Stimulated activated CD8-positive, alpha-beta memory T cell treated with anti-CD3 and anti-CD28 coated beads, Interleukin-4, amount 100 ng/mL, for 4 hours (primary cell): Measurements from ENCODE around the gene NOBOX.
"Not testable (repeated sequence)": the region's sequence is repeated elsewhere in the genome, so short reads cannot be mapped to it uniquely, and the experiment has no call there.

Experiments
- DNase-seq, 2 donors: peaks; one replicate each; pipeline ENCODE4 v3.0.0-alpha.2; 2020; ENCODE audit warnings: low read depth in 2 of 2, low spot score in 1 of 2

The NOBOX gene

GRCh38 chr7:144403649-144404061 lies at the start of gene NOBOX:
NOBOX (minus strand) TSS chr7:144403693.
- no peak for DNase-seq

DNA sequence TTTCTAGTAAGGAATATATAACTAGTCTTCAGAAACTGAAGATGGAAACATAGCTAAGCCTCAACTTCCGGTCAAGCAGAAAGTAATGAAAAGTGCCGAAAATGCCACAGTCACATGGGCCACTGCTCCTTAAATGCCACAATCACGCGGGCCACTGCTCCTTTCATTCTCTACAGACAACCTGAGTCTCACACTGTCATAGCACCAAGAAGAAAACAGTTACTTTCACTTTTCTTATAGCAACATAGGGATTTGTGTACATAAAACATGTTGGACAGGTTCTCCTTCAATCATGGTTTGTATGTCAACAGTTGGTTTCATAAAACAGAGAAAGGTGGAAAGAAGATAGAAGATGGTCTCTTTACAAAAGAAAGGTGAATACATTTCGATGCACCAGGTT lies 48.6 kb upstream of the NOBOX start:
- no peak for DNase-seq

DNA sequence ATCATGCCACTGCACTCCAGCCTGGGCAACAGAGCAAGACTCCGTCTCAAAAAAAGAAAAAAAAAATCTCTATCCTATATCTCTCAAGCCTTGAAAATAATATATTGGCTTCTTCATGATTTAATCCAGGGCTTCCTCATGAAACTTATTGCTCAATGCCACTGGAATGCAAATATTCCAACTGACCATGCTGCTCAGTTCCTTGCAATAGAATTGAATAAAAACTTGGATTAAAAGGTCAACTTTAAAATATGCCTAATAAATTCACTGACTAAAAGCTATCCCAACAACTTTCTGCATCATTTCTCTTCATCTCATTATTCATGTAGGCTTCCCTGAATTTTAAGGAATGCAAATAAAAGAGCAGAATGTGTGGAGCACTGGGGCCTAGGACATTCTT lies 42.1 kb upstream of the NOBOX start:
- no peak for DNase-seq

DNA sequence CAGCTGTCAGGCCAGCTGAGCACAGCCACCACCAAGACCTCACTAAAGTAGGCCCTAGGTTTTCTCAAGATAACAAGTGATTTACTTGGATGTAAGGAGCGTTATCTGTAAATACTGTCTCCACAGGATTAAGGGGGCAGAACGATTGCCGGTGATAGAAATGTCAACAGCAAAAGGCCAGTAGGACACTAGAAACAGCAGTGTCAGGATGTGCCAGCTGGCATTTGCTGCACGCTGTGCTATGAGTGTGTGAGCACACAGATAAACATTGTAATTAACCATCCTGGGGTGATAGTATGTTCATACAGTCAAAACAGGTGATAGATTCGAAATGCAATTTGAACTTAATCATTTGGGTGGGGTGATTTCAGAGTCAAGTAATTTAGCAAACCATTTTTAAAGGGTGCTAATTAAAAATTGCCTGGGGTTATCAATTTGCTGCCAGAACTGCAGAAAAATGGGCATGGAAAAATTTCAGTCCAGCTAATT lies 36.3 kb upstream of the NOBOX start:
- DNase-seq: no peak

- no peak for DNase-seq
Observed at GRCh38 chr7:144438759-144439158, 35.3 kb upstream of the NOBOX start.

GRCh38 chr7:144437370-144438191 lies 34.1 kb upstream of the NOBOX start:
- peak in 1 of 2 donors; percentile 5 for DNase-seq

DNA sequence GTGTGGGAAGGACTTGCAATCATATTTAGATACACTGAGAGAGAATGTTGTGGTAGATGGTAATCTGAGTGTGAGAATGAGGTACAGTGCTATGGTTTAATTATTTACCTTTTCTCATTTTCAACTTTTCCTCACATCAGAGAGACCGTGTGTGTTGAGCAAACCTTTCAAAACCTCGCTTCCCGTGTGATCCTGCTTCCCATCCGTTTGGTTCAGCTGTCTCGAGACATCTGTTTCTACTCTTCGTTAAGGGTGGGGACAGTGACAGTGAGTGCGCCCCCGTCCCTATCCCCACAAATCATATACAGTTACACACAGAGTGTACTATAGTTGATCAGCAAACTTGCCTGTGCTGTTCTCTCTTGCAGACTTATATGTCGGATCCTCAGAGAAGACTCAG lies 33.0 kb upstream of the NOBOX start:
- DNase-seq: no peak

DNA sequence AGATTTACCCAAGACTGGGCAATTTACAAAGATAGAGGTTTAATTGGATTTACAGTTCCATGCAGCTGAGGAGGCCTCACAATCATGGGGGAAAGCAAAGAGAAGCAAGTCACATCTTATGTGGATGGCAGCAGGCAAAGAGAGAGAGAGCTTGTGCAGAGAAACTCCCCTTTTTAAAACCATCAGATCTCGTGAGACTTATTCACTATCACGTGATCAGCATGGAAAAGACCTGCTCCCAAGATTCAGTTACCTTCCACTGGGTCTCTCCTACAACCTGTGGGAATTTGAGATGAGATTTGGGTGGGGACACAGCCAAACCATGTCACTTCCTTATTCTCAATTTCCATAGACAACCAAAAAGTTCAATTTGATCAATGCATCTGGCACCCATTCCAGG lies 24.9 kb upstream of the NOBOX start:
- DNase-seq: no peak

GRCh38 chr7:144427539-144427938 lies 24.0 kb upstream of the NOBOX start:
- not testable (repeated sequence) for DNase-seq

DNA sequence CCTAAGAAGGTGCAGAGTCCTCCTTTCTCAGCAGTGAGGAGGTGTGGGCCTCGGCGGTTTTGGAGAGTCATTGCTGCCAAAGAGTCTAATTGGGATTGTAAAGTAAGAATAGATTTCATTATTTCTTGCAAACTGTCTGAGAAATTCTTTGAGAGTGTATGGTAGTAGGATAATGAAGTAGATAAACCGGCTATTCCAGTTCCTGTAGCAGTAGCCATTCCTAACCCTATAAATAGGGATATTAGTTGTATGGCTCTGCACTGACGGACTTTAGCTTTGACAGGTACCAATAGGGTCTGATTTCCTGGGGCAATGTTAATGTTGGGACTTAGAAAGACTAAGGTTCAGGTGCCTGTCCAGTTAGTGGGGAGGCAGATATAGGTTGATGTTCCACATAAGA lies 15.4 kb upstream of the NOBOX start:
- DNase-seq: not testable (repeated sequence)

DNA sequence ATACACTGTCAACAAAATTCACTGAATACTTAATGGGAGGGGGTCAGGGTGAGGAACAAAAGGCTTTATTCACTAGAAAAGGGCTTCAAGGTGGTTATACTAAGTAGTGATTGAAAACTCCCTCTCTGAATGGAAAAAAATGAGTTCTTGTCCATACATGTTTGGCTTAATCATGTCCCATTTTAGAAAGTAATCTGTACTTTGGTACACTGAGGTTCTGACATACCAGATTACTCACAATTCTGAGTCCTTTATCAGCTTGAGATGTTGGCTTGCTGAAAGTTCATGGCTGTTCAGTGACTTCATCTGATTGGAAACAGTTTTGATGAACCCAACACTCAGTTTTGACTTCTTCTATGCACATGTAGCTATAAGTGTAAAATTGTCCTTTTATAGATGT lies 12.8 kb upstream of the NOBOX start:
- DNase-seq: no peak

- DNase-seq: no peak
Observed at GRCh38 chr7:144415858-144416257, 12.4 kb upstream of the NOBOX start.

GRCh38 chr7:144414815-144415214 lies 11.3 kb upstream of the NOBOX start:
- no peak for DNase-seq

DNA sequence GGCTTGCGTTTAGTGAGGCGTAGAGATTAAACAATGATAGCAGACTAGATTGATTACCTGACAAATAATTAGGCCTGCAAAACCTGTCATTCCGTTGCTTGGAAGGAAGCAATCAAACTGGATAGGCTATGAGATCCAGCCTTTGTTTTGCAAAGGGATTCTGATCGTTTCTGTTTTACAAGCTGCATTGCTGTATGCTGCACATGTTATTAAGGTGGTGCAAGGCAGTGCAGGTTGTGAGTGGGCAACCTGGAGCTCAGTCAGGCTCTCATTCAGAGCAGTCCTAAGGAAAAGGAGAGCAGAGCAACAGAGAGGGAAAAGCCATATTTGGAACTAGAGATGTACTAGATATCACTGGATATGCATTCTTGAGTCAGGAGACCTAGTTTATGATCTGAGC lies 6.9 kb upstream of the NOBOX start:
- no peak for DNase-seq

DNA sequence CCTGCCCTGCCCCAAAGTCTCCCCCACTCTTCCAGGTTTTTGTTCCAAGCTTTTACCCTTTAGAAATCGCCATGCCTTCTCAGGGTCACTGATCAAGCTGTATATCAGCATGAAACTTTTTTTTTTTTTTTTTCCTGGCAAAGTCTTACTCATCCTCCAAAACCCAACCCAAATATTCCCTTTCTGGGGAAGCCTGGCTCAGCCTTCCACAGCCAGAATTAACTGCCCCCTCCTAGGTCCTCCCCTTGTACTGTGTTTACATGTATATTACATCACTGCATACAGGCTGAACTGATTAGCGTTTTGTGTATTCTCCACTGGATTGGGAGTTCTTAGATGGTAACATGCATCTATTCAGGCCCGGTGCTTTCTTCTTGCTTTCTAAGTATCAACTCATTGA lies 4.6 kb upstream of the NOBOX start:
- DNase-seq: no peak

GRCh38 chr7:144407266-144407931 lies 3.9 kb upstream of the NOBOX start:
- DNase-seq: no peak

DNA sequence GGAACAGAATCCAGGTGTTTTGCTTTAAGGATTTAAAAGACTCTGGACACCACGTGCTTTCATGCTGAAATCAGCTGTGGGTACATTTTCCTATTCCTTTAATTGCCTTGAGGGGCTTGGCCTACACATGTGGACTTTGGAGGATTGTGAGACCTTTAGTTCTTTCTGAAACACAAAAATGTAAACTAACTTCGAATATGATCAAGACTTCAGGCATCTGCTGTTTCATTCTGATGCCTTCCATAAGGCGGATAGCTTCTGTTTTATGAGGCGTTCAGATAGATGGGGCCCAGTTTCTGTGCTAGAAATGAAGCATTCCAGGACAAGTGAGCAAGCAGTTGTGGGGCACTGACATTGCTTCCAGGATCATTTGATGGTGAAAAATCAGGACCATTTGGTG lies 1.5 kb upstream of the NOBOX start:
- no peak for DNase-seq

- DNase-seq: no peak
Observed at GRCh38 chr7:144403102-144403501, 391 bp downstream of the NOBOX start.

DNA sequence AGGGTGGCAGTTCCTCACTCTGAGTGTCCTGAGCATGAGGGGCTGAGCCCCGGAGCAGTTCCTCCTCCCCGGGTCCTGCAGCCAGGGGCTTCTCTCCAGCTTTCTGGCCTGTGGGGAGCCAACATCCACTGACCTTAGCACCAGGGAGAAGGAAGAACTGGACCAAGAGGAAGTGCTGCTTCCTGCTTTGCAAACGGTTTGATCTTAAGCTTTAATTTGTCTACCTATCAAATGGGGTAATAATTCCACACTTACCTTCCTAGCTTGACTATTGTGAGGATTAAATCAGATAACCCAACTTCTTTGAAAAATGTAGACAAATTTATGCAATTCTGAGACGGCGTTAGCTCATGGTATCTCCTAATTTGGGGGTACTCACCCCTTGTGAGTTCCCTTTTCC lies 2.0 kb downstream of the NOBOX start:
- no peak for DNase-seq

GRCh38 chr7:144399946-144400345 lies 3.5 kb downstream of the NOBOX start:
- no peak for DNase-seq

DNA sequence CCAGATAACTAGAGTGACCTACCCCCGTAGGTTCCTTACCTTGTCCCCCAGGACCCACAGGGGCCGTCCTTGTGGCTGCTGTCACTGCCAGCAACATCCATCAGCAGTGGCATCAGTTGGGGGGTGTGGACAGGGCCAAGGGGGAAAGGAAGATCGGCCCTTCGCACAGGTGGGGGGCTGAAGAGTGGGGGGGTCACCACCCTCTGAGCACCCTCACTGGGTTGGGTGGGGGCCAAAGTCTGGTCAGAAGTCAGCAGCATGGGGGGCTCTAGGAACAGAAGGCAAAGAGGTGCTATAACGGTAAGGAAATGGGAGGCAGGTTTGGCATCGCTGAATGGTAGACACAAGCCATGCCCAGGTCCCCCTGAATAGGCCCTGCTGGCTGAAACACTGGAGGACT lies 4.6 kb downstream of the NOBOX start:
- no peak for DNase-seq

GRCh38 chr7:144398291-144398690 lies 5.2 kb downstream of the NOBOX start:
- DNase-seq: no peak

DNA sequence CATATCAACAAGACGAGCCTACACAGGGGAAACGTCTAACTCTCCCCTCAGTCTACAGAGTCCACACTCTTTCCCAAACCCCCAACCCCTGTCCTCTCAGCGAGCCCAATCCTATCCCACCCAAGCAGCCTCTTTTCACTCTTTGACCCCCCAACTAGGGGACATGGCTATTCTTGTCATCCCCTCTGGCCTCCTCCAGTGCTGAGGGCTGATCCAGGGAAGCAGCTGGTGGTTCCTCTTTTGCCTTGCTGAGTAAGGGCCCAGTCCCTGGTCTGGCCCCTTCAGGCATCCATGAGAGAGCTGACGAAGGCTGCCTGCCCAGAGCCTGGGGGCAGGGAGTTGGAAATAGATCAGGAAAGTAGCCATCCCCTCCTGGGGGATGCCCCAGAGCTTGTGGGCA lies 6.4 kb downstream of the NOBOX start:
- DNase-seq: no peak
